ENCODE data around the gene MVD. TPM values are rescaled to one million over a fixed set of nuclear protein-coding genes. Genes with fewer than 3 reads are reported as not detected.

Gene MVD
- total and polyA plus RNA-seq, 10 of the 15 experiments (the other 5 are each of a cell fraction or from before 2014, with no cell fraction given): 5.0 to 147 (median 65.0) TPM

GRCh38 chr16:88656291-88656980 is 6.5 kb downstream of the MVD start:
- FAIRE-seq (no peak), DNase-seq (ENCODE audit: low read depth, low spot score) (no peak), ATAC-seq (no peak)
- ChIA-PET RAD21 (ENCODE audit: unreplicated experiment) (no interaction called here), POLR2A (no interaction called here), SMC1A (ENCODE audit: uncharacterized antibody, unreplicated experiment) (no interaction called here), CTCF (no interaction called here)
- Histone ChIP-seq H3K36me3 (ENCODE audit: control insufficient read depth in 2 of 2, insufficient read depth in 2 of 2, low read length in 1 of 2) (peaks cover 6 to 19% of the 10 kb centered on the region in 2 experiments), H3K79me2 (ENCODE audit: control insufficient read depth, insufficient read depth, low read length) (peaks cover 26% of the 10 kb centered on the region), H3K9me3 (replicated peaks; ENCODE audit: control insufficient read depth, insufficient read depth, low read length) (no peaks in the 10 kb centered on the region), H2AFZ (ENCODE audit: control insufficient read depth, low read depth, low read length) (no peak overlapping the region), H3K27me3 (replicated peaks in 1 of 2; ENCODE audit: control insufficient read depth in 2 of 2, insufficient read depth in 2 of 2, low read length in 1 of 2) (no peaks in the 10 kb centered on the region), H3K4me3 (no peak overlapping the region), H3K4me2 (ENCODE audit: control insufficient read depth, insufficient read depth) (no peak overlapping the region), H4K20me1 (ENCODE audit: control insufficient read depth, insufficient read depth) (no peaks in the 10 kb centered on the region), H3K4me1 (ENCODE audit: control insufficient read depth, insufficient read depth, low read length) (peaks cover 16% of the 10 kb centered on the region), H3K9ac (ENCODE audit: control insufficient read depth, insufficient read depth, low read length) (no peak overlapping the region), H3K27ac (ENCODE audit: control insufficient read depth, insufficient read depth) (no peak overlapping the region)
- BruUV-seq (replicated peaks): no TSS peak
- in situ Hi-C loops (cut with MboI): no loop called here
- 79% methylated on average over 25 of the region's 25 CpGs for WGBS (ENCODE audit: insufficient coverage, insufficient replicate concordance, low lambda C conversion rate, missing lambda C conversion rate)
- intact Hi-C loops (cut with micrococcal nuclease; ENCODE audit: unreplicated experiment): no loop called here
- no peak for TF ChIP-seq NBN (IDR thresholded peaks at IDR 0.05)
- TF ChIP-seq, protein P1, sequence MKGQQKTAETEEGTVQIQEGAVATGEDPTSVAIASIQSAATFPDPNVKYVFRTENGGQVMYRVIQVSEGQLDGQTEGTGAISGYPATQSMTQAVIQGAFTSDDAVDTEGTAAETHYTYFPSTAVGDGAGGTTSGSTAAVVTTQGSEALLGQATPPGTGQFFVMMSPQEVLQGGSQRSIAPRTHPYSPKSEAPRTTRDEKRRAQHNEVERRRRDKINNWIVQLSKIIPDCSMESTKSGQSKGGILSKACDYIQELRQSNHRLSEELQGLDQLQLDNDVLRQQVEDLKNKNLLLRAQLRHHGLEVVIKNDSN (IDR thresholded peaks at IDR 0.05; ENCODE audit: borderline replicate concordance, extremely low read length, insufficient read depth, low read depth, low read length): no peak
- TF ChIP-seq YY1 (IDR thresholded peaks at IDR 0.05; ENCODE audit: low read depth, low read length): no peak
- TF ChIP-seq NR2F1 (conservative IDR thresholded peaks at IDR 0.05): no peak
- no peak for TF ChIP-seq BACH1 (IDR thresholded peaks at IDR 0.05; ENCODE audit: borderline replicate concordance)
- no peak for TF ChIP-seq CHD1 (IDR thresholded peaks at IDR 0.05; ENCODE audit: low read depth, low read length)
- TF ChIP-seq NFXL1 (IDR thresholded peaks at IDR 0.05; ENCODE audit: borderline replicate concordance): no peak
- no peak for TF ChIP-seq SMC3 (IDR thresholded peaks at IDR 0.05; ENCODE audit: borderline replicate concordance, low read length)
- no peak for TF ChIP-seq RFX5 (IDR thresholded peaks at IDR 0.05; ENCODE audit: low read depth, low read length)
- no peak for TF ChIP-seq PML (IDR thresholded peaks at IDR 0.05; ENCODE audit: low read length)
- TF ChIP-seq CHD4 (IDR thresholded peaks at IDR 0.05): no peak
- TF ChIP-seq E2F8 (IDR thresholded peaks at IDR 0.05; ENCODE audit: low read depth, partially characterized antibody): no peak
- no peak for TF ChIP-seq TCF12 (IDR thresholded peaks at IDR 0.05; ENCODE audit: low read depth, low read length)

All from GM12878 (cell line).